CD14-positive monocyte (primary cell): ENCODE data around the gene KNL1. TPM values are rescaled to one million over a fixed set of nuclear protein-coding genes. Genes with fewer than 3 reads are reported as not detected.

Experiments
- DNase-seq, 3 donors: peaks; one replicate each; pipeline ENCODE4 v3.0.0-alpha.2; 2011 to 2022
- H2AFZ ChIP-seq: 2 replicates; pipeline ENCODE4 v1.6.0; 2012; ENCODE audit warnings: mild to moderate bottlenecking, low read depth, low read length, inconsistent platforms; ENCODE audit not compliant: insufficient read depth, poor library complexity, severe bottlenecking
- H3K27ac ChIP-seq, 2 donors: 1 replicate in 1 of 2; 2 replicates in 1 of 2; pipeline ENCODE4 v1.5.1; 2012 to 2013; ENCODE audit warnings: low read length in 2 of 2, control low read depth in 1 of 2, inconsistent platforms in 1 of 2, low read depth in 1 of 2, mild to moderate bottlenecking in 1 of 2
- H3K27me3 ChIP-seq, 2 donors: one replicate each; pipeline versions ENCODE4 v1.6.0 to v1.6.1; 2011 to 2013; ENCODE audit warnings: low read length in 2 of 2; ENCODE audit not compliant: control insufficient read depth in 2 of 2, insufficient read depth in 2 of 2
- H3K36me3 ChIP-seq, 2 donors: replicated peaks in 1 of 2; 1 replicate in 1 of 2; 2 replicates in 1 of 2; pipeline versions ENCODE4 v1.5.1 to v1.6.1; 2012 to 2013; ENCODE audit warnings: low read length in 2 of 2, control low read depth in 1 of 2, inconsistent platforms in 1 of 2, mild to moderate bottlenecking in 1 of 2; ENCODE audit not compliant: insufficient read depth in 2 of 2, control insufficient read depth in 1 of 2
- H3K4me1 ChIP-seq, 2 donors: 1 replicate in 1 of 2; 2 replicates in 1 of 2; pipeline versions ENCODE4 v1.5.1 to v1.6.1; 2012 to 2013; ENCODE audit warnings: low read length in 2 of 2, control low read depth in 1 of 2, inconsistent platforms in 1 of 2, mild to moderate bottlenecking in 1 of 2, moderate library complexity in 1 of 2; ENCODE audit not compliant: insufficient read depth in 2 of 2, control insufficient read depth in 1 of 2
- H3K4me2 ChIP-seq: replicated peaks from 2 replicates; pipeline ENCODE3; 2012; ENCODE audit warnings: low read length, moderate library complexity, mild to moderate bottlenecking; ENCODE audit not compliant: poor library complexity, severe bottlenecking; ENCODE audit errors: extremely low read depth
- H3K4me3 ChIP-seq, 3 experiments: fragments of 200-600 bp in 1 of 3; sonication (generic) in 1 of 3; replicated peaks in 1 of 3; 1 replicate in 2 of 3; 2 replicates in 1 of 3; pipeline ENCODE4 v1.5.1; 2011 to 2013; ENCODE audit warnings: low read length in 3 of 3, mild to moderate bottlenecking in 3 of 3, control low read depth in 2 of 3, low read depth in 2 of 3, inconsistent platforms in 1 of 3, moderate library complexity in 1 of 3
- H3K79me2 ChIP-seq: 2 replicates; pipeline ENCODE4 v1.6.0; 2012; ENCODE audit warnings: mild to moderate bottlenecking, control low read depth, inconsistent platforms, low read length, moderate library complexity; ENCODE audit not compliant: insufficient read depth
- H3K9ac ChIP-seq: 2 replicates; pipeline ENCODE4 v1.6.0; 2017; ENCODE audit warnings: low read length, mild to moderate bottlenecking; ENCODE audit not compliant: insufficient read depth, poor library complexity, severe bottlenecking
- H3K9me3 ChIP-seq, 2 donors: replicated peaks in 1 of 2; 1 replicate in 1 of 2; 2 replicates in 1 of 2; pipeline versions ENCODE4 v1.5.1 to v1.6.1; 2012 to 2013; ENCODE audit warnings: low read length in 2 of 2, control low read depth in 1 of 2; ENCODE audit not compliant: control insufficient read depth in 1 of 2, insufficient read depth in 1 of 2
- H4K20me1 ChIP-seq: 2 replicates; pipeline ENCODE4 v1.6.0; 2012; ENCODE audit warnings: mild to moderate bottlenecking, low read length, control low read depth, moderate library complexity; ENCODE audit not compliant: insufficient read depth
- H3K27ac Mint-ChIP-seq, 7 donors: one replicate each; pipeline ENCODE4 v1.8.0; 2020; ENCODE audit warnings: mild to moderate bottlenecking in 7 of 7, mixed read lengths in 7 of 7, moderate library complexity in 6 of 7, inconsistent platforms in 2 of 7
- H3K27me3 Mint-ChIP-seq, 3 donors: one replicate each; pipeline ENCODE4 v1.8.0; 2021 to 2022; ENCODE audit warnings: low read depth in 3 of 3, mild to moderate bottlenecking in 3 of 3, mixed read lengths in 3 of 3, moderate library complexity in 3 of 3, inconsistent platforms in 1 of 3
- H3K36me3 Mint-ChIP-seq, 2 donors: one replicate each; pipeline ENCODE4 v1.8.0; 2020; ENCODE audit warnings: mixed read lengths in 2 of 2, inconsistent platforms in 1 of 2, mild to moderate bottlenecking in 1 of 2
- H3K4me1 Mint-ChIP-seq: one replicate; pipeline ENCODE4 v1.8.0; 2020; ENCODE audit warnings: mild to moderate bottlenecking, mixed read lengths
- H3K4me3 Mint-ChIP-seq, 2 donors: one replicate each; pipeline ENCODE4 v1.8.0; 2020; ENCODE audit warnings: mild to moderate bottlenecking in 2 of 2, mixed read lengths in 2 of 2, moderate library complexity in 1 of 2
- H3K9me3 Mint-ChIP-seq, 7 donors: one replicate each; pipeline ENCODE4 v1.8.0; 2020 to 2022; ENCODE audit warnings: mixed read lengths in 7 of 7, mild to moderate bottlenecking in 6 of 7, moderate library complexity in 6 of 7, inconsistent platforms in 2 of 7
- whole genome bisulfite sequencing: methylation state at CpG from one replicate; pipeline ENCODE4 v1.1.5; 2013; ENCODE audit warnings: missing lambda C conversion rate; ENCODE audit not compliant: insufficient coverage; 5-methylcytosine and 5-hydroxymethylcytosine counted together
- intact Hi-C, 2 donors: fragments of 100-400 bp; cut with micrococcal nuclease; formaldehyde crosslinking; loops; one replicate each; pipeline versions ENCODE4 v1.15.0 to v1.15.1; 2023
- polyA plus RNA-seq, 3 donors: library from polyadenylated mRNA; depleted of rRNA in 1 of 3; unstranded in 2 of 3; stranded (reverse) in 1 of 3; fragments of 300-500 nt in 2 of 3; fragments of >200 nt in 1 of 3; fragmentation: Illumina TruSeq in 2 of 3; gene quantifications; 1 replicate in 2 of 3; 2 replicates in 1 of 3; pipeline ENCODE4 v1.2.3, GENCODE V29; 2012 to 2021
- TF ChIP-seq, protein P1 (sequence below): fragments of 200-600 bp; IDR thresholded peaks from one replicate; pipeline ENCODE4 v1.8.0; 2022; ENCODE audit warnings: antibody characterized with exemption, mild to moderate bottlenecking

KNL1 gene
- polyA plus RNA-seq, 3 donors: 0.13 to 0.38 (median 0.16) TPM

DNA sequence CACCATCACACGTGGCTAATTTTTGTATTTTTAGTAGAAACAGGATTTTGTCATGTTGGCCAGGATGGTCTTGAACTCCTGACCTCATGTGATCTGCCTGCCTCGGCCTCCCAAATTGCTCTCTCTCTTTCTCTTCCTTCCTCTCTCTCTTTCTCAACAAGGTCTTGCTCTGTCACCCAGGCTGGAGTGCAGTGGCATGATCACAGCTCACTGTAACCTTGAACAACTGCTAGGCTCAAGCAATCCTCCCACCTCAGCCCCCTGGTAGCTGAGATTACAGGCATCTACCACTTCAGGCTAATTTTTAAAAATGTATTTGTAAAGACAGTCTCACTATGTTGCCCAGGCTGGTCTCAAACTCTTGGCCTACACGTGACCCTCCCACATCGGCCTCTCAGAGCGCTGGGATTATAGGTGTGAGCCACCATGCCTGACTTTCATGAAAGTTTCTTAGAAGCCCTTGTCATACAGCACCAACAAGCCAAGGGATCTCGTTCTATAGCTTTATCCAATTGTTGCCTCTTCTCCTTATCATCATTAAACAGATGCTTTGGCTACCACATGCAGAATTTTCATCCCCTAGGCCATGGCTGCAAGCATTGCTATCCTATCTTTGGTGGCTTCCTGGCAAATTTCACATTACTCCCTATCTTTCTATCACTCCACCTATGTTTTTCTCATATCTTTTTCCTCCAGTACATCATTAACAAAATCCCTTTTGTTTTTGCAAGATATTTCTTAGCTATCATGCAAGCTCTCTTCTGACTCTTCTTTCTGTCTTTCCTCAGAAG, 34.9 kb upstream of the KNL1 start:
- Histone ChIP-seq H3K9me3 (no peaks in the 10 kb centered on the region), H3K4me3 (no peak overlapping the region), H3K4me1 (peaks cover 6 to 7% of the 10 kb centered on the region in 2 donors), H3K36me3 (peaks cover 30 to 54% of the 10 kb centered on the region in 2 donors), H3K4me2 (no peak overlapping the region), H3K27me3 (no peaks in the 10 kb centered on the region), H4K20me1 (no peaks in the 10 kb centered on the region), H3K27ac (no peak overlapping the region), H3K79me2 (peaks cover 17% of the 10 kb centered on the region), H2AFZ (no peak overlapping the region), H3K9ac (no peak overlapping the region)
- no peaks in the 10 kb centered on the region for H3K27me3 Mint-ChIP-seq
- peak overlapping the region in 3 of 7 donors; percentile 48 to 55 (median 55) for H3K27ac Mint-ChIP-seq
- H3K4me3 Mint-ChIP-seq: no peak overlapping the region
- no peak for DNase-seq
- TF ChIP-seq, protein P1, sequence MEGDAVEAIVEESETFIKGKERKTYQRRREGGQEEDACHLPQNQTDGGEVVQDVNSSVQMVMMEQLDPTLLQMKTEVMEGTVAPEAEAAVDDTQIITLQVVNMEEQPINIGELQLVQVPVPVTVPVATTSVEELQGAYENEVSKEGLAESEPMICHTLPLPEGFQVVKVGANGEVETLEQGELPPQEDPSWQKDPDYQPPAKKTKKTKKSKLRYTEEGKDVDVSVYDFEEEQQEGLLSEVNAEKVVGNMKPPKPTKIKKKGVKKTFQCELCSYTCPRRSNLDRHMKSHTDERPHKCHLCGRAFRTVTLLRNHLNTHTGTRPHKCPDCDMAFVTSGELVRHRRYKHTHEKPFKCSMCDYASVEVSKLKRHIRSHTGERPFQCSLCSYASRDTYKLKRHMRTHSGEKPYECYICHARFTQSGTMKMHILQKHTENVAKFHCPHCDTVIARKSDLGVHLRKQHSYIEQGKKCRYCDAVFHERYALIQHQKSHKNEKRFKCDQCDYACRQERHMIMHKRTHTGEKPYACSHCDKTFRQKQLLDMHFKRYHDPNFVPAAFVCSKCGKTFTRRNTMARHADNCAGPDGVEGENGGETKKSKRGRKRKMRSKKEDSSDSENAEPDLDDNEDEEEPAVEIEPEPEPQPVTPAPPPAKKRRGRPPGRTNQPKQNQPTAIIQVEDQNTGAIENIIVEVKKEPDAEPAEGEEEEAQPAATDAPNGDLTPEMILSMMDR: no peak
- H3K4me1 Mint-ChIP-seq: peaks cover 14% of the 10 kb centered on the region
- H3K9me3 Mint-ChIP-seq: no peaks in the 10 kb centered on the region
- intact Hi-C loops: no loop called here
- peaks cover 37 to 69% of the 10 kb centered on the region in 2 donors for H3K36me3 Mint-ChIP-seq
- 94% methylated on average over 5 of the region's 6 CpGs for WGBS

DNA sequence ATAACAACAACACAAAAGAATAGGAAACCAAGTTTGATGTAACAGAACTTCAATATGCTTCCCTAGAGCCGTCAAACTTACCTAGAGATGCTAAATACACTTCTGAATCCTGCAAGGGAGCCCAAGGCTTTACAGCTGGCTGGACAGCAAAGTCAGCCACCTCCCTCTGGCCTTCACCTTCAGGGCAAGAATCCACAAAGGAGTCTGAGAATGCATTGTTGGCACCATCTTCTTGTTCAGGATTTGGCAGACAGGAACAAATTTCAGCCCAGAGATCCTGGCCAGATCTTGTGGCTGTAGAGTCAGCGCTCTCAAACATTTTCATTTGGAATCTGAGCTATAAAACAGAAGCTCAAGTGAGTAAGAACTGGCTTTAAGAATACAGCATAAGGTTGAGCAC, 31.4 kb upstream of the KNL1 start:
- H4K20me1 ChIP-seq: no peaks in the 10 kb centered on the region
- peaks cover 0 to 4% of the 10 kb centered on the region in 2 donors for H3K27me3 ChIP-seq
- H3K9ac ChIP-seq: no peak overlapping the region
- peaks cover 29% of the 10 kb centered on the region for H3K4me1 Mint-ChIP-seq
- peaks cover 10 to 35% of the 10 kb centered on the region in 2 donors for H3K36me3 Mint-ChIP-seq
- TF ChIP-seq, protein P1: no peak
- H3K9me3 ChIP-seq: no peaks in the 10 kb centered on the region
- intact Hi-C loops: loop anchor here (10.0 kb wide), 2 partner anchors 132 to 192 kb away; partner anchors contain the start of genes RAD51 (in 1 of the 2) and RMDN3 (in 1 of the 2)
- H3K27me3 Mint-ChIP-seq: peaks cover 0 to 8% (median 2%) of the 10 kb centered on the region in 3 donors
- H3K4me1 ChIP-seq: peaks cover 15 to 18% of the 10 kb centered on the region in 2 donors
- no peak overlapping the region for H3K27ac ChIP-seq
- H3K9me3 Mint-ChIP-seq: no peaks in the 10 kb centered on the region
- no peak overlapping the region for H2AFZ ChIP-seq
- no peak overlapping the region for H3K4me3 Mint-ChIP-seq
- no peak overlapping the region for H3K4me2 ChIP-seq
- peaks cover 9 to 21% of the 10 kb centered on the region in 2 donors for H3K36me3 ChIP-seq
- 100% methylated on average over 2 of the region's 2 CpGs for WGBS
- peak overlapping the region in 1 of 7 donors; percentile 25 for H3K27ac Mint-ChIP-seq
- peaks cover 24% of the 10 kb centered on the region for H3K79me2 ChIP-seq
- no peak for DNase-seq
- no peak overlapping the region for H3K4me3 ChIP-seq
